ENCODE results near the gene ZNHIT6. TPM values are rescaled to one million over a fixed set of nuclear protein-coding genes. Genes with fewer than 3 reads are reported as not detected.

Gene ZNHIT6
- total RNA-seq (16.4 TPM), polyA plus RNA-seq (10 to 100 TPM; 14.5 to 20.3 (median 17.1) TPM)

DNA sequence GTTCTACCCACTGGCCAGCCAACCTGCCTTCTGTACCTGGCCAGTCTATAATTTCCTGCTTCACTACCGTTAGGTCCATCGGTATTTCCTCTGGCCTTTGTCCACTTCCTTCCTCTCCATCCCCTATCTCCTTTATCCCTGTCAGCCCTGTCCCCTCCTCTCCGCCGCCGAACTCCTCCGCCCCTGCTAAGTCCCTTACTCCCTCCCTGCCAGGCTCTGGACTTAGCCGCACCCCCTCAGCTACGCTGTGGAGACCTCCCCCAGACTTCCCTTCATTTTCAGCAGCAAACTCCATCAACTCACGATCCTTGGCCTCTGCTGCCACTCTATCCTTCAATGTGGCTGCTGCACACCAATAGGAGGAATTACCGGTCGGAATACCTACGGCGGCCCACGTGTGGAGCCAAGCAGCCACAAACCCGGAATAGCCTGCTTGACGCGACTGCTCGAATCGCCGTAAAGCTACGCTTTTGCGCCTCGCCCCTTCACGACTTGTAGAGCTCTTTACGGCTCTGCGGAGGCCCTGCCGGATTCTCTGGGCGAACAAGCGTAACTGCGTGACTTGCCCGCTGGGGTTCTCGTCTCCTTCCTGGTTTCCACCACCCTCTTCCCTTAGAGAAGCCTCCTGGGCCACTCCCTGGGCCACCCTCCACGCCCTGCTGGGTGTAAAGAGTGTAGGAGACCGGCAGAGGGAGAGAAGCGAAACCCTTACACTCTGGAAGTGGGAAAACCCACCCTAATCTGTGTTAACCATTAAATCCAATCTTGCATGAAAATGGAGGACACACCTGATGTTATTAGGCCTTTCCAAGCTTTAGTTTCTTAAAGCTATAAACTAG, at the start of gene ZNHIT6:
TSS of gene ZNHIT6 (minus strand) at position 444 of the 839 bp plus-strand sequence. CDS start at position 295, 149 bp downstream.
- DNase-seq = peak; percentile 80 to 95 (median 89)
- peaks cover 0 to 2% (median 0%) of the 10 kb centered on the region in 7 donors for H3K9me3 Mint-ChIP-seq
- H3K27me3 ChIP-seq (ENCODE audit: control insufficient read depth, insufficient read depth, low read length) = no peaks in the 10 kb centered on the region
- H3K36me3 ChIP-seq (ENCODE audit: control insufficient read depth, insufficient read depth, low read length) = peaks cover 15% of the 10 kb centered on the region
- H3K27me3 Mint-ChIP-seq = peaks cover 6% of the 10 kb centered on the region
- peak within 1 kb of the TSS; percentile 69 for H3K27ac ChIP-seq (ENCODE audit: insufficient read depth, low read length, poor library complexity, severe bottlenecking)
- H3K36me3 Mint-ChIP-seq = peaks cover 25% of the 10 kb centered on the region
- no peak within 1 kb of the TSS for H3K27ac Mint-ChIP-seq
- H3K4me1 ChIP-seq (ENCODE audit: control insufficient read depth, insufficient read depth, low read length, poor library complexity, severe bottlenecking) = peaks cover 23% of the 10 kb centered on the region
- ATAC-seq (ENCODE audit: low read depth in 2 of 2) = peak; percentile 97
- H3K4me3 ChIP-seq (ENCODE audit: low read depth, low read length) = peak within 1 kb of the TSS; percentile 98
- H3K4me3 Mint-ChIP-seq = no peak within 1 kb of the TSS
- peaks cover 11 to 29% (median 23%) of the 10 kb centered on the region in 4 donors for H3K4me1 Mint-ChIP-seq
- H3K9me3 ChIP-seq (ENCODE audit: control insufficient read depth in 2 of 2, low read length in 2 of 2) = no peaks in the 10 kb centered on the region

DNA sequence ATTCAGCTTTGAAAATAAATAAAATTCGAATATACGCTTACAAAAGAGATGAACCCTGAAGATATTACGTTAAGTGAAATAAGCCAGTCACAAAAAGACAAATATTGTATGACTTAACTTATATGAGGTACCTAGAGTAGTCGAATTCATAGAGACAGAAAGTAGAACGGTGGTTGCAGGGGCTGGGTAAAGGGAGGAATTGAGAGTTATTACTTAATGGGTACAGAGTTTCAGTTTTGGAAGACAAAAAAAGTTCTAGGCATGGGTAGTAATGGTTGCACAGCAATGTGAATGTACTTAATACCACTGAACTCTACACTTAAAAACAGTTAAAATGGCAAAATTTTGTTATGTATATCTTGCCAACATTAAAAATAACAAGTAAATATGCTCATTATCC, 48.6 kb upstream of the ZNHIT6 start:
- no peaks in the 10 kb centered on the region for H3K9me3 ChIP-seq (ENCODE audit: control insufficient read depth in 2 of 2, low read length in 2 of 2)
- peaks cover 0 to 5% (median 3%) of the 10 kb centered on the region in 7 donors for H3K9me3 Mint-ChIP-seq
- ATAC-seq (ENCODE audit: low read depth in 2 of 2) (no peak), DNase-seq (no peak)
- no peaks in the 10 kb centered on the region for H3K36me3 ChIP-seq (ENCODE audit: control insufficient read depth, insufficient read depth, low read length)
- no peak overlapping the region for H3K27ac ChIP-seq (ENCODE audit: insufficient read depth, low read length, poor library complexity, severe bottlenecking)
- H3K27me3 ChIP-seq (ENCODE audit: control insufficient read depth, insufficient read depth, low read length) = no peaks in the 10 kb centered on the region
- no peak overlapping the region for H3K4me3 ChIP-seq (ENCODE audit: low read depth, low read length)
- H3K4me3 Mint-ChIP-seq = no peak overlapping the region
- no peaks in the 10 kb centered on the region for H3K27me3 Mint-ChIP-seq
- H3K4me1 ChIP-seq (ENCODE audit: control insufficient read depth, insufficient read depth, low read length, poor library complexity, severe bottlenecking) = no peaks in the 10 kb centered on the region
- H3K36me3 Mint-ChIP-seq = no peaks in the 10 kb centered on the region
- H3K27ac Mint-ChIP-seq = no peak overlapping the region
- H3K4me1 Mint-ChIP-seq = no peaks in the 10 kb centered on the region

GRCh38 chr1:85748120-85748519, 39.9 kb upstream of the ZNHIT6 start:
- Histone ChIP-seq H3K36me3 (ENCODE audit: control insufficient read depth, insufficient read depth, low read length) (no peaks in the 10 kb centered on the region), H3K9me3 (ENCODE audit: control insufficient read depth in 2 of 2, low read length in 2 of 2) (no peaks in the 10 kb centered on the region), H3K4me3 (ENCODE audit: low read depth, low read length) (no peak overlapping the region), H3K27me3 (ENCODE audit: control insufficient read depth, insufficient read depth, low read length) (no peaks in the 10 kb centered on the region), H3K4me1 (ENCODE audit: control insufficient read depth, insufficient read depth, low read length, poor library complexity, severe bottlenecking) (no peaks in the 10 kb centered on the region), H3K27ac (ENCODE audit: insufficient read depth, low read length, poor library complexity, severe bottlenecking) (no peak overlapping the region)
- DNase-seq = no peak
- Mint-ChIP-seq H3K4me1 (no peaks in the 10 kb centered on the region), H3K27ac (no peak overlapping the region), H3K36me3 (no peaks in the 10 kb centered on the region), H3K4me3 (no peak overlapping the region), H3K9me3 (peaks cover 0 to 7% (median 0%) of the 10 kb centered on the region in 7 donors), H3K27me3 (no peaks in the 10 kb centered on the region)
- ATAC-seq (ENCODE audit: low read depth in 2 of 2) = no peak

DNA sequence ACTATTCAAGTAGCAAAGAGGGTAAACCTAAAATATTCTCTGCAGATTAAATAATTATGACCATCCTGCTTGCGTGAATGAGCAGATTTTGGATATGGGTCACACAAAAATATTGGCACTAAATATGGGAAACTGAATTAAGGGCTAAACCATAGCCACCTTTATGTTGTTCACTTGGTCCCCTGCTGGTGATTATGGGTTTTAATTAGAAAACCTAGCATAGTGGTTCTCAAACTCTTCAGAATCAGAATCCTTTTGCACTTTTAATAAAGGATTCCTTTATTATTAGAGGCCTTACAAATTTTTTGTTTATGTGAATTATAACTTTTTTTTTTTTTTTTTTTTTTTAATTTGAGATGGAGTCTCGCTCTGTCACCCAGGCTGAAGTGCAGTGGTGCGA, 38.5 kb upstream of the ZNHIT6 start:
- Mint-ChIP-seq H3K9me3 (peaks cover 0 to 7% (median 0%) of the 10 kb centered on the region in 7 donors), H3K36me3 (no peaks in the 10 kb centered on the region), H3K27me3 (no peaks in the 10 kb centered on the region), H3K4me1 (no peaks in the 10 kb centered on the region), H3K27ac (no peak overlapping the region), H3K4me3 (no peak overlapping the region)
- H3K36me3 ChIP-seq (ENCODE audit: control insufficient read depth, insufficient read depth, low read length) = no peaks in the 10 kb centered on the region
- H3K4me1 ChIP-seq (ENCODE audit: control insufficient read depth, insufficient read depth, low read length, poor library complexity, severe bottlenecking) = no peaks in the 10 kb centered on the region
- ATAC-seq (ENCODE audit: low read depth in 2 of 2) = no peak
- no peak overlapping the region for H3K4me3 ChIP-seq (ENCODE audit: low read depth, low read length)
- no peak overlapping the region for H3K27ac ChIP-seq (ENCODE audit: insufficient read depth, low read length, poor library complexity, severe bottlenecking)
- no peaks in the 10 kb centered on the region for H3K27me3 ChIP-seq (ENCODE audit: control insufficient read depth, insufficient read depth, low read length)
- H3K9me3 ChIP-seq (ENCODE audit: control insufficient read depth in 2 of 2, low read length in 2 of 2) = no peaks in the 10 kb centered on the region
- DNase-seq = no peak

- no peak overlapping the region for H3K27ac Mint-ChIP-seq
- H3K27me3 Mint-ChIP-seq = peaks cover 9% of the 10 kb centered on the region
- Histone ChIP-seq H3K4me3 (ENCODE audit: low read depth, low read length) (no peak overlapping the region), H3K27ac (ENCODE audit: insufficient read depth, low read length, poor library complexity, severe bottlenecking) (no peak overlapping the region), H3K27me3 (ENCODE audit: control insufficient read depth, insufficient read depth, low read length) (no peaks in the 10 kb centered on the region), H3K9me3 (ENCODE audit: control insufficient read depth in 2 of 2, low read length in 2 of 2) (no peaks in the 10 kb centered on the region), H3K4me1 (ENCODE audit: control insufficient read depth, insufficient read depth, low read length, poor library complexity, severe bottlenecking) (no peaks in the 10 kb centered on the region), H3K36me3 (ENCODE audit: control insufficient read depth, insufficient read depth, low read length) (no peaks in the 10 kb centered on the region)
- H3K4me1 Mint-ChIP-seq = no peaks in the 10 kb centered on the region
- no peak overlapping the region for H3K4me3 Mint-ChIP-seq
- no peak for DNase-seq
- H3K36me3 Mint-ChIP-seq = no peaks in the 10 kb centered on the region
- ATAC-seq (ENCODE audit: low read depth in 2 of 2) = no peak
- H3K9me3 Mint-ChIP-seq = peaks cover 0 to 7% (median 0%) of the 10 kb centered on the region in 7 donors
These were observed 35.6 kb upstream of the ZNHIT6 start for GRCh38 chr1:85743814-85744213.

DNA sequence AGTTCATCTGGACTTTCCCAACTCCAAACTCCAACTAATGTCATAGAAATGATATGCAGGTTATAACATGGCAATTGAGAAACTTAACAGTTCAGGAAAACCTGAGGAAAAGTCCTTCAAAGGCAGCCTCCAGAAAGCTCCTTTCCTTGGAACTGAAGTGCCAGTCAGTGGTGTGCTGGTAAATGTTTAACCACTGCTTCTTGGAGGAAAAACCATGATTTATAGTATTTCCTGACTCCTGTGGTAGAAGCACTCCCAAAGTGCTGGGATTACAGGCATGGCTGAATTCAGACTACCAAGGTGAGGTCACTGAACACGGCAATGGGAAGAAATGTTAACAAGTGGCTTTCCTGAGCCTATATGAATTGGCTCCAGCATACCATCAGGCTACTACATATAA, 26.7 kb upstream of the ZNHIT6 start:
- H3K27me3 ChIP-seq (ENCODE audit: control insufficient read depth, insufficient read depth, low read length) = no peaks in the 10 kb centered on the region
- H3K27ac ChIP-seq (ENCODE audit: insufficient read depth, low read length, poor library complexity, severe bottlenecking) = no peak overlapping the region
- no peaks in the 10 kb centered on the region for H3K4me1 Mint-ChIP-seq
- no peak for DNase-seq
- H3K27me3 Mint-ChIP-seq = peaks cover 2% of the 10 kb centered on the region
- H3K4me3 ChIP-seq (ENCODE audit: low read depth, low read length) = no peak overlapping the region
- no peaks in the 10 kb centered on the region for H3K36me3 ChIP-seq (ENCODE audit: control insufficient read depth, insufficient read depth, low read length)
- no peaks in the 10 kb centered on the region for H3K36me3 Mint-ChIP-seq
- H3K9me3 ChIP-seq (ENCODE audit: control insufficient read depth in 2 of 2, low read length in 2 of 2) = no peaks in the 10 kb centered on the region
- no peaks in the 10 kb centered on the region for H3K4me1 ChIP-seq (ENCODE audit: control insufficient read depth, insufficient read depth, low read length, poor library complexity, severe bottlenecking)
- H3K9me3 Mint-ChIP-seq = peaks cover 0 to 2% (median 0%) of the 10 kb centered on the region in 7 donors
- ATAC-seq (ENCODE audit: low read depth in 2 of 2) = no peak
- no peak overlapping the region for H3K4me3 Mint-ChIP-seq
- H3K27ac Mint-ChIP-seq = no peak overlapping the region

DNA sequence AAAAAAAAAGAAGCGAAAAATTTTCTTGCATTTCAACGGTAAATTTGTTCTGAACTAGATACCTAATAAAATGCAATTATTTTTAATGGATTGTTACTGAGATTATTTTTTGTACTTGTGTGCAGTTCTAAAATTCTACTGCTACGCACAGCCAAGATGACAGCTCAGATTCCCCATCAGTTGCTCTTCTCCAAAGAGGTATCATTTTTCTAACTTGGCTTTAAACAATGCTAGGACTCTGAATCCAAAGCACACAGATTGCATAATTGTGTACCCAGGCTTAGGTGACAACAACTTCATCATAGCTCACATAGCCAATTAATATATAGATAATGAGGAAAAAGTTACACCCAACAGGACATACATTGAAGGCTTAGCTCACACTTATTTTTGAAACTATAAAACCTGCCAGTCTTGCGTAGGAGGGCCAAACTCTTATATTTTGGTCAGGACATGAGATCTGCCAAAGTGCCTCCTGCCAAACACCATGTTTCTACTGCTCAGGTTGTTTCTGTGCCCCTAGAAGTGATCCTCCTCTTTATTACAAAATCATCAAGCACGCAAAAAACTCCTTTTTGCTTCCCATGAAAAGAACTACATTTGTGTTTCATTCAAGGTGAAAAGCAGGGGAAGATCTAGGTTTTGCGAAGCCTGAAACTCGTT, 10.6 kb upstream of the ZNHIT6 start:
- H3K36me3 ChIP-seq (ENCODE audit: control insufficient read depth, insufficient read depth, low read length) = no peaks in the 10 kb centered on the region

More for the DNA sequence above, 10.6 kb upstream of the ZNHIT6 start:
- Mint-ChIP-seq H3K27me3 (peaks cover 25% of the 10 kb centered on the region), H3K4me1 (no peaks in the 10 kb centered on the region), H3K9me3 (peaks cover 4 to 25% (median 11%) of the 10 kb centered on the region in 7 donors), H3K27ac (no peak overlapping the region), H3K4me3 (peak overlapping the region in 1 of 4 donors; percentile 10), H3K36me3 (no peaks in the 10 kb centered on the region)
- peaks cover 5% of the 10 kb centered on the region for H3K27me3 ChIP-seq (ENCODE audit: control insufficient read depth, insufficient read depth, low read length)
- H3K27ac ChIP-seq (ENCODE audit: insufficient read depth, low read length, poor library complexity, severe bottlenecking) = no peak overlapping the region
- ATAC-seq (ENCODE audit: low read depth in 2 of 2) = no peak
- H3K4me3 ChIP-seq (ENCODE audit: low read depth, low read length) = no peak overlapping the region
- H3K9me3 ChIP-seq (ENCODE audit: control insufficient read depth in 2 of 2, low read length in 2 of 2) = peaks cover 10 to 11% of the 10 kb centered on the region in 2 experiments
- H3K4me1 ChIP-seq (ENCODE audit: control insufficient read depth, insufficient read depth, low read length, poor library complexity, severe bottlenecking) = no peaks in the 10 kb centered on the region
- DNase-seq = no peak

Measured in CD4-positive, CD25-positive, alpha-beta regulatory T cell (primary cell).